Prostate gland (tissue), 2 donors: Measurements from ENCODE around the gene DNAJB12.

ENCODE experiments used
- CTCF ChIP-seq, 4 experiments: fragments of 200-600 bp in 2 of 4; fragments of 450-650 bp in 2 of 4; sonication (generic) in 2 of 4; IDR thresholded peaks; 1 replicate in 3 of 4; 2 replicates in 1 of 4; pipeline ENCODE4 v1.5.1; 2016 to 2019; ENCODE audit warnings: antibody characterized with exemption in 4 of 4, mild to moderate bottlenecking in 2 of 4, moderate library complexity in 2 of 4
- POLR2AphosphoS5 ChIP-seq: sonication (generic); formaldehyde crosslinking; IDR thresholded peaks from one replicate; pipeline ENCODE4 v1.6.1; 2017; ENCODE audit warnings: antibody characterized with exemption

- TF ChIP-seq CTCF (IDR thresholded peaks at IDR 0.05) (no peak), POLR2AphosphoS5 (no peak)
Observed at GRCh38 chr10:72375173-72375572, 20.5 kb upstream of the DNAJB12 start.
